HepG2 (cell line): ENCODE measurements around the gene PCGF2. TPM values are rescaled to one million over a fixed set of nuclear protein-coding genes. Genes with fewer than 3 reads are reported as not detected.
A peak's percentile ranks its signal among the peaks of the same experiment; 100 is the strongest.

Experiments used
- ATF7 ChIP-seq, 2 experiments: fragments of 450-650 bp in 1 of 2; sonication (generic) in 1 of 2; formaldehyde crosslinking in 1 of 2; IDR thresholded peaks; 2 replicates each; pipeline versions ENCODE4 v1.4.0 to v1.6.1; 2016 to 2020; ENCODE audit warnings: antibody characterized with exemption in 1 of 2, mild to moderate bottlenecking in 1 of 2, missing genetic modification reagents in 1 of 2
- DNMT3B ChIP-seq: conservative IDR thresholded peaks from 2 replicates; pipeline ENCODE4 v1.6.1; 2016; ENCODE audit warnings: missing biosample characterization, control low read depth
- GATAD2A ChIP-seq: IDR thresholded peaks from 2 replicates; pipeline ENCODE4 v1.6.1; 2016
- GFI1 ChIP-seq: sonication (generic); formaldehyde crosslinking; IDR thresholded peaks from 2 replicates; pipeline ENCODE4 v1.5.0; 2020; ENCODE audit warnings: missing genetic modification reagents, mild to moderate bottlenecking, borderline replicate concordance
- HIVEP1 ChIP-seq: sonication (generic); formaldehyde crosslinking; IDR thresholded peaks from 2 replicates; pipeline ENCODE4 v1.4.0; 2020; ENCODE audit warnings: mild to moderate bottlenecking, missing genetic modification reagents
- KAT7 ChIP-seq: IDR thresholded peaks from 2 replicates; pipeline ENCODE4 v1.6.1; 2018; ENCODE audit warnings: borderline replicate concordance, missing compliant biosample characterization
- KLF13 ChIP-seq: sonication (generic); formaldehyde crosslinking; IDR thresholded peaks from 2 replicates; pipeline ENCODE4 v1.4.0; 2020; ENCODE audit warnings: mild to moderate bottlenecking, missing genetic modification reagents
- KLF16 ChIP-seq, 2 experiments: sonication (generic) in 1 of 2; formaldehyde crosslinking in 1 of 2; IDR thresholded peaks; 2 replicates each; pipeline versions ENCODE4 v1.6.1 to v1.8.0; 2016 to 2023; ENCODE audit warnings: missing genetic modification reagents in 2 of 2, missing compliant biosample characterization in 1 of 2
- MBNL3 ChIP-seq: fragments of 250-450 bp; sonication (Bioruptor Pico); conservative IDR thresholded peaks from 2 replicates; pipeline ENCODE4 v1.8.0; 2022; ENCODE audit warnings: mild to moderate bottlenecking, inconsistent platforms
- MED13 ChIP-seq: sonication (generic); formaldehyde crosslinking; IDR thresholded peaks from 2 replicates; pipeline ENCODE4 v1.5.0; 2020; ENCODE audit warnings: missing genetic modification reagents
- SIN3A ChIP-seq: IDR thresholded peaks from 2 replicates; pipeline ENCODE4 v1.6.1; 2011; ENCODE audit warnings: low read depth, mild to moderate bottlenecking, control low read depth, low read length, borderline replicate concordance
- SMAD1 ChIP-seq: sonication (generic); formaldehyde crosslinking; IDR thresholded peaks from 2 replicates; pipeline ENCODE4 v1.4.0; 2020; ENCODE audit warnings: missing genetic modification reagents, low read depth, mild to moderate bottlenecking, borderline replicate concordance
- SP5 ChIP-seq: IDR thresholded peaks from 2 replicates; pipeline ENCODE4 v1.6.1; 2016; ENCODE audit warnings: low read depth, borderline replicate concordance
- TGIF2 ChIP-seq: IDR thresholded peaks from 2 replicates; pipeline ENCODE4 v1.6.1; 2016; ENCODE audit warnings: control low read depth, missing compliant biosample characterization
- ZFX ChIP-seq: sonication (generic); formaldehyde crosslinking; IDR thresholded peaks from 2 replicates; pipeline ENCODE4 v1.4.0; 2020; ENCODE audit warnings: mild to moderate bottlenecking, low read depth, missing genetic modification reagents, moderate library complexity
- ZNF30 ChIP-seq: sonication (generic); formaldehyde crosslinking; IDR thresholded peaks from 2 replicates; pipeline ENCODE4 v1.5.0; 2020; ENCODE audit warnings: mild to moderate bottlenecking, missing genetic modification reagents
- ZNF558 ChIP-seq: sonication (generic); formaldehyde crosslinking; IDR thresholded peaks from 2 replicates; pipeline ENCODE4 v1.9.0; 2022; ENCODE audit warnings: mild to moderate bottlenecking, missing genetic modification reagents, borderline replicate concordance
- ZNF616 ChIP-seq: sonication (generic); formaldehyde crosslinking; IDR thresholded peaks from 2 replicates; pipeline ENCODE4 v1.5.0; 2020; ENCODE audit warnings: low read depth, mild to moderate bottlenecking, missing genetic modification reagents
- ZNF772 ChIP-seq: sonication (generic); formaldehyde crosslinking; IDR thresholded peaks from 2 replicates; pipeline ENCODE4 v1.5.0; 2020; ENCODE audit warnings: mild to moderate bottlenecking, missing genetic modification reagents
- polyA plus RNA-seq, 8 experiments: library from polyadenylated mRNA; depleted of rRNA in 3 of 8; stranded (reverse) in 7 of 8; unstranded in 1 of 8; fragments of >200 nt; fragmentation: Illumina TruSeq in 4 of 8; extraction: Trizol in 4 of 8; gene quantifications; 2 replicates each; pipeline versions ENCODE4 v1.2.1 to v1.2.3, GENCODE V29; 2011 to 2016; ENCODE audit warnings: low read depth in 4 of 8, missing spikeins in 1 of 8, mixed read lengths in 1 of 8; ENCODE audit not compliant: insufficient read depth in 1 of 8
- total RNA-seq, 5 experiments: library from RNA; depleted of rRNA; stranded (reverse); fragments of >200 nt; fragmentation: Illumina TruSeq; extraction: Trizol; gene quantifications; 2 replicates each; pipeline ENCODE4 v1.2.3, GENCODE V29; 2016; ENCODE audit warnings: low read depth in 1 of 5
- TF ChIP-seq, protein P1 (sequence below): sonication (generic); formaldehyde crosslinking; IDR thresholded peaks from 2 replicates; pipeline ENCODE4 v1.4.0; 2020; ENCODE audit warnings: missing genetic modification reagents
- TF ChIP-seq, protein P2 (sequence below): sonication (generic); formaldehyde crosslinking; IDR thresholded peaks from 2 replicates; pipeline ENCODE4 v1.5.0; 2020; ENCODE audit warnings: missing genetic modification reagents
- TF ChIP-seq, protein P3 (sequence below): sonication (generic); formaldehyde crosslinking; conservative IDR thresholded peaks from 2 replicates; pipeline ENCODE4 v1.4.0; 2020; ENCODE audit warnings: missing genetic modification reagents
- TF ChIP-seq, protein P4 (sequence below): sonication (generic); formaldehyde crosslinking; IDR thresholded peaks from 2 replicates; pipeline ENCODE4 v1.4.0; 2020; ENCODE audit warnings: missing genetic modification reagents

Gene PCGF2
- total and polyA plus RNA-seq, 2 of the 13 experiments (the other 11 are each of a cell fraction or from before 2014, with no cell fraction given) = 11.6 to 29.4 TPM

DNA sequence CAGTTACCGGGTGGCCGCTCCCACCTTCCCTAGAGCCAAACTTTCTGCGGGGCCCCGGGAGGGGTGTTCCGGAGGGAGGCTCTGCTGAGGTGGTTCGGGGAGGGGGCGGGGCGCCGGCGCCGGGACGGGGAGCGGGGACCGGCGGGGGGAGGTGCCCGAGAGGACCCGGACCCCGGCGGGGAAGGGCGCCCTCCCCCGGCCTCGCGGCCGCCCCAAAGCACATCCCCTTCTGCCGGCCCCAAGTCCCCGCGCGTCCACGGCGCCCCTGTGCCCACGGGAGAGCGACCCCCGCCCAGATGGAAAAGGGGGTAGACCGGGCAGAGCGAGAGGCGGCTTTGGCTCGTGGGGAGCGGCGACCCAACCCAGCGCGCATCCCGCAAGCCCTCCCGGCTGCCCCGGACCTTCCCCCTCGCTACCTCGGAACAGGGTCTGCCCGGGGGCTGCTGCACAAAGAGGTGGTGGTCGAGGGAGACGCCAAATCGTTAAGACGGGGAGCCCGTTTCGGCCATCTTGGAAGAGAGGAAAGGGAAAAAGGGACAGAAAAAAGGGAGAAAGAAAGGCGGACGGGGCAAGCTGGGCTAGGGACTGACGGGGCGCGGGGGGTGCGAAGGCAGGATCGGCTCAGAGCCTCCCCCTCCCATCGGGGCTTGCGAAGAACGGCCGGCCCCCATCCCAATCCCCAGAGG is 530 bp downstream of the PCGF2 start (continued):
- TF ChIP-seq, protein P1, sequence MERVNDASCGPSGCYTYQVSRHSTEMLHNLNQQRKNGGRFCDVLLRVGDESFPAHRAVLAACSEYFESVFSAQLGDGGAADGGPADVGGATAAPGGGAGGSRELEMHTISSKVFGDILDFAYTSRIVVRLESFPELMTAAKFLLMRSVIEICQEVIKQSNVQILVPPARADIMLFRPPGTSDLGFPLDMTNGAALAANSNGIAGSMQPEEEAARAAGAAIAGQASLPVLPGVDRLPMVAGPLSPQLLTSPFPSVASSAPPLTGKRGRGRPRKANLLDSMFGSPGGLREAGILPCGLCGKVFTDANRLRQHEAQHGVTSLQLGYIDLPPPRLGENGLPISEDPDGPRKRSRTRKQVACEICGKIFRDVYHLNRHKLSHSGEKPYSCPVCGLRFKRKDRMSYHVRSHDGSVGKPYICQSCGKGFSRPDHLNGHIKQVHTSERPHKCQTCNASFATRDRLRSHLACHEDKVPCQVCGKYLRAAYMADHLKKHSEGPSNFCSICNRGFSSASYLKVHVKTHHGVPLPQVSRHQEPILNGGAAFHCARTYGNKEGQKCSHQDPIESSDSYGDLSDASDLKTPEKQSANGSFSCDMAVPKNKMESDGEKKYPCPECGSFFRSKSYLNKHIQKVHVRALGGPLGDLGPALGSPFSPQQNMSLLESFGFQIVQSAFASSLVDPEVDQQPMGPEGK (CRISPR knock-in tag) = peak; percentile 74
- TF ChIP-seq MED13 (CRISPR knock-in tag) (no peak), ZNF30 (no peak), KLF13 (CRISPR knock-in tag) (0 out of 2 replicates have a peak, but pooled peaks have one; percentile 29), ATF7 (IDR thresholded peaks at IDR 0.05) (no peak), ATF7 (CRISPR knock-in tag; IDR thresholded peaks at IDR 0.05) (peak; percentile 51; the same call in 1 of the 2 replicates), GFI1 (CRISPR knock-in tag) (peak; percentile 23; the same call in 1 of the 2 replicates), HIVEP1 (CRISPR knock-in tag) (peak; percentile 67), KAT7 (peak; percentile 78; the same call in 1 of the 2 replicates), ZFX (0 out of 2 replicates have a peak, but pooled peaks have one; percentile 10), ZNF616 (CRISPR knock-in tag) (peak; percentile 61; the same call in 1 of the 2 replicates), TGIF2 (CRISPR knock-in tag) (peak; percentile 63; the same call in 1 of the 2 replicates), DNMT3B (CRISPR knock-in tag) (0 out of 2 replicates have a peak, but pooled peaks have one; percentile 30), ZNF558 (CRISPR knock-in tag) (0 out of 2 replicates have a peak, but pooled peaks have one; percentile 9), SMAD1 (CRISPR knock-in tag) (0 out of 2 replicates have a peak, but pooled peaks have one; percentile 29), SP5 (peak; percentile 50; the same call in 1 of the 2 replicates), SIN3A (0 out of 2 replicates have a peak, but pooled peaks have one; percentile 17), ZNF772 (CRISPR knock-in tag) (0 out of 2 replicates have a peak, but pooled peaks have one; percentile 37), GATAD2A (peak; percentile 66), KLF16 (CRISPR knock-in tag; IDR thresholded peaks at IDR 0.05) (peak in 1 of 2 experiments; percentile 49; a peak in 1 of 4 replicates), MBNL3 (CRISPR knock-in tag) (no peak)
- TF ChIP-seq, protein P2, sequence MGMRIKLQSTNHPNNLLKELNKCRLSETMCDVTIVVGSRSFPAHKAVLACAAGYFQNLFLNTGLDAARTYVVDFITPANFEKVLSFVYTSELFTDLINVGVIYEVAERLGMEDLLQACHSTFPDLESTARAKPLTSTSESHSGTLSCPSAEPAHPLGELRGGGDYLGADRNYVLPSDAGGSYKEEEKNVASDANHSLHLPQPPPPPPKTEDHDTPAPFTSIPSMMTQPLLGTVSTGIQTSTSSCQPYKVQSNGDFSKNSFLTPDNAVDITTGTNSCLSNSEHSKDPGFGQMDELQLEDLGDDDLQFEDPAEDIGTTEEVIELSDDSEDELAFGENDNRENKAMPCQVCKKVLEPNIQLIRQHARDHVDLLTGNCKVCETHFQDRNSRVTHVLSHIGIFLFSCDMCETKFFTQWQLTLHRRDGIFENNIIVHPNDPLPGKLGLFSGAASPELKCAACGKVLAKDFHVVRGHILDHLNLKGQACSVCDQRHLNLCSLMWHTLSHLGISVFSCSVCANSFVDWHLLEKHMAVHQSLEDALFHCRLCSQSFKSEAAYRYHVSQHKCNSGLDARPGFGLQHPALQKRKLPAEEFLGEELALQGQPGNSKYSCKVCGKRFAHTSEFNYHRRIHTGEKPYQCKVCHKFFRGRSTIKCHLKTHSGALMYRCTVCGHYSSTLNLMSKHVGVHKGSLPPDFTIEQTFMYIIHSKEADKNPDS = peak; percentile 9; the same call in 1 of the 2 replicates
- TF ChIP-seq, protein P3, sequence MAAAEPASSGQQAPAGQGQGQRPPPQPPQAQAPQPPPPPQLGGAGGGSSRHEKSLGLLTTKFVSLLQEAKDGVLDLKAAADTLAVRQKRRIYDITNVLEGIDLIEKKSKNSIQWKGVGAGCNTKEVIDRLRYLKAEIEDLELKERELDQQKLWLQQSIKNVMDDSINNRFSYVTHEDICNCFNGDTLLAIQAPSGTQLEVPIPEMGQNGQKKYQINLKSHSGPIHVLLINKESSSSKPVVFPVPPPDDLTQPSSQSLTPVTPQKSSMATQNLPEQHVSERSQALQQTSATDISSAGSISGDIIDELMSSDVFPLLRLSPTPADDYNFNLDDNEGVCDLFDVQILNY (CRISPR knock-in tag) = no peak
- TF ChIP-seq, protein P4, sequence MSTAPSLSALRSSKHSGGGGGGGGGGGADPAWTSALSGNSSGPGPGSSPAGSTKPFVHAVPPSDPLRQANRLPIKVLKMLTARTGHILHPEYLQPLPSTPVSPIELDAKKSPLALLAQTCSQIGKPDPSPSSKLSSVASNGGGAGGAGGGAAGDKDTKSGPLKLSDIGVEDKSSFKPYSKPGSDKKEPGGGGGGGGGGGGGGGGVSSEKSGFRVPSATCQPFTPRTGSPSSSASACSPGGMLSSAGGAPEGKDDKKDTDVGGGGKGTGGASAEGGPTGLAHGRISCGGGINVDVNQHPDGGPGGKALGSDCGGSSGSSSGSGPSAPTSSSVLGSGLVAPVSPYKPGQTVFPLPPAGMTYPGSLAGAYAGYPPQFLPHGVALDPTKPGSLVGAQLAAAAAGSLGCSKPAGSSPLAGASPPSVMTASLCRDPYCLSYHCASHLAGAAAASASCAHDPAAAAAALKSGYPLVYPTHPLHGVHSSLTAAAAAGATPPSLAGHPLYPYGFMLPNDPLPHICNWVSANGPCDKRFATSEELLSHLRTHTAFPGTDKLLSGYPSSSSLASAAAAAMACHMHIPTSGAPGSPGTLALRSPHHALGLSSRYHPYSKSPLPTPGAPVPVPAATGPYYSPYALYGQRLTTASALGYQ = no peak
